Naive thymus-derived CD4-positive, alpha-beta T cell (primary cell): ENCODE results near the gene ANO6. TPM values are rescaled to one million over a fixed set of nuclear protein-coding genes. Genes with fewer than 3 reads are reported as not detected.
A peak's percentile ranks its signal among the peaks of the same experiment; 100 is the strongest.
"Not testable (repeated sequence)": the region's sequence is repeated elsewhere in the genome, so short reads cannot be mapped to it uniquely, and the experiment has no call there.

Source experiments
- ATAC-seq: fragments of 150-1000 bp; cut with Tn5 transposase; 2 replicates; pipeline ENCODE4 v1.10.0; 2021; ENCODE audit warnings: mild to moderate bottlenecking, moderate library complexity
- CTCF ChIA-PET: fragments of 350-600 bp; sonication (Branson Sonifier 250); formaldehyde crosslinking; loops from one replicate; lab custom pipeline; 2021; ENCODE audit warnings: antibody characterized with exemption; lab: Charles Lee
- POLR2A ChIA-PET: fragments of 350-600 bp; sonication (Branson Sonifier 250); formaldehyde crosslinking; loops from one replicate; lab custom pipeline; 2021; ENCODE audit warnings: antibody characterized with exemption, inconsistent platforms; lab: Charles Lee
- DNase-seq, 9 donors: peaks; one replicate each; pipeline versions ENCODE4 v3.0.0 to v3.0.0-alpha.2; 2020 to 2022; ENCODE audit warnings: mixed read lengths in 1 of 9
- H3K27ac ChIP-seq: one replicate; pipeline ENCODE4 v1.7.0; 2013; ENCODE audit warnings: mild to moderate bottlenecking, low read depth, low read length, moderate library complexity
- H3K27me3 ChIP-seq, 2 donors: one replicate each; pipeline ENCODE4 v1.7.0; 2013; ENCODE audit warnings: low read length in 2 of 2, mild to moderate bottlenecking in 2 of 2, moderate library complexity in 2 of 2; ENCODE audit not compliant: control insufficient read depth in 2 of 2, insufficient read depth in 2 of 2
- H3K36me3 ChIP-seq, 3 experiments: 1 replicate in 2 of 3; 2 replicates in 1 of 3; pipeline ENCODE4 v1.7.0; 2013; ENCODE audit warnings: low read length in 3 of 3, mild to moderate bottlenecking in 3 of 3, moderate library complexity in 1 of 3; ENCODE audit not compliant: insufficient read depth in 3 of 3, control insufficient read depth in 2 of 3
- H3K4me1 ChIP-seq, 2 donors: one replicate each; pipeline ENCODE4 v1.7.0; 2013; ENCODE audit warnings: low read length in 2 of 2, mild to moderate bottlenecking in 2 of 2, moderate library complexity in 1 of 2; ENCODE audit not compliant: control insufficient read depth in 2 of 2, insufficient read depth in 2 of 2
- H3K4me3 ChIP-seq: 2 replicates; pipeline ENCODE4 v1.7.0; 2013; ENCODE audit warnings: mild to moderate bottlenecking, low read length
- H3K9me3 ChIP-seq, 3 experiments: 1 replicate in 2 of 3; 2 replicates in 1 of 3; pipeline ENCODE4 v1.7.0; 2013; ENCODE audit warnings: low read length in 3 of 3; ENCODE audit not compliant: control insufficient read depth in 2 of 3
- H3K27ac Mint-ChIP-seq, 9 donors: one replicate each; pipeline ENCODE4 v1.8.0; 2020 to 2022; ENCODE audit warnings: mixed read lengths in 9 of 9, mild to moderate bottlenecking in 8 of 9, moderate library complexity in 5 of 9, inconsistent platforms in 2 of 9
- H3K27me3 Mint-ChIP-seq, 5 donors: one replicate each; pipeline ENCODE4 v1.8.0; 2021 to 2022; ENCODE audit warnings: mixed read lengths in 5 of 5, mild to moderate bottlenecking in 1 of 5
- H3K36me3 Mint-ChIP-seq, 5 donors: one replicate each; pipeline ENCODE4 v1.8.0; 2020 to 2022; ENCODE audit warnings: mixed read lengths in 5 of 5, mild to moderate bottlenecking in 3 of 5, inconsistent platforms in 1 of 5
- H3K4me1 Mint-ChIP-seq, 7 donors: one replicate each; pipeline ENCODE4 v1.8.0; 2020 to 2022; ENCODE audit warnings: mixed read lengths in 7 of 7, mild to moderate bottlenecking in 3 of 7, inconsistent platforms in 1 of 7
- H3K4me3 Mint-ChIP-seq, 10 donors: one replicate each; pipeline ENCODE4 v1.8.0; 2020 to 2022; ENCODE audit warnings: mild to moderate bottlenecking in 10 of 10, mixed read lengths in 10 of 10, moderate library complexity in 6 of 10, inconsistent platforms in 2 of 10
- H3K9me3 Mint-ChIP-seq, 11 donors: one replicate each; pipeline ENCODE4 v1.8.0; 2020 to 2022; ENCODE audit warnings: mixed read lengths in 11 of 11, mild to moderate bottlenecking in 4 of 11, inconsistent platforms in 1 of 11, moderate library complexity in 1 of 11
- intact Hi-C, 2 donors: fragments of 100-400 bp; cut with micrococcal nuclease; formaldehyde crosslinking; loops; one replicate each; pipeline ENCODE4 v1.15.1; 2023
- polyA plus RNA-seq, 2 donors: library from polyadenylated mRNA; unstranded; fragments of 300-500 nt; fragmentation: Illumina TruSeq; gene quantifications; one replicate each; pipeline ENCODE4 v1.2.3, GENCODE V29; 2021
- total RNA-seq, 6 experiments: library from RNA in 5 of 6; stranded (reverse) in 5 of 6; gene quantifications; 1 replicate in 5 of 6; 2 replicates in 1 of 6; pipeline ENCODE4 v1.2.3 and lab custom pipeline; 2021 to 2026

Gene ANO6
- total and polyA plus RNA-seq, 7 experiments from 2014 or later, result 15.1 to 29.7 (median 23.7) TPM

DNA sequence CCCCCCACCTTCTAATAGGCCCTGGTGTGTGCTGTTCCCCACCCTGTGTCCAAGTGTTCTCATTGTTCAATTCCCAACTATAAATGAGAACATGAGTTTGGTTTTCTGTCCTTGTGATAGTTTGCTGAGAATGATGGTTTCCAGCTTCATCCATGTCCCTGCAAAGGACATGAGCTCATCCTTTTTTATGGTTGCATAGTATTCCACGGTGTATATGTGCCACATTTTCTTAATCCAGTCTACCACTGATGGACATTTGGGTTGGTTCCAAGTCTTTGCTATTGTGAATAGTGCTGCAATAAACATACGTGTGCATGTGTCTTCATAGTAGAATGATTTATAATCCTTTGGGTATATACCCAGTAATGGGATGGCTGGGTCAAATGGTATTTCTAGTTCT, 20.5 kb downstream of the ANO6 start:
- CTCF ChIA-PET, H3K36me3 ChIP-seq, H3K4me1 ChIP-seq, H3K9me3 ChIP-seq, H3K4me3 Mint-ChIP-seq, H3K27ac ChIP-seq, H3K27me3 ChIP-seq, ATAC-seq, H3K9me3 Mint-ChIP-seq, H3K27me3 Mint-ChIP-seq, H3K4me3 ChIP-seq, H3K27ac Mint-ChIP-seq, intact Hi-C loops, DNase-seq: not testable (repeated sequence)
- peaks cover 30 to 78% (median 60%) of the 10 kb centered on the region in 7 donors for H3K4me1 Mint-ChIP-seq
- POLR2A ChIA-PET, result interaction anchor here (0.7 kb wide), 1 partner anchor 10 kb away, joined by 4 read pairs; no protein-coding TSS in a partner anchor
- H3K36me3 Mint-ChIP-seq, result peaks cover 5 to 38% (median 17%) of the 10 kb centered on the region in 5 donors

DNA sequence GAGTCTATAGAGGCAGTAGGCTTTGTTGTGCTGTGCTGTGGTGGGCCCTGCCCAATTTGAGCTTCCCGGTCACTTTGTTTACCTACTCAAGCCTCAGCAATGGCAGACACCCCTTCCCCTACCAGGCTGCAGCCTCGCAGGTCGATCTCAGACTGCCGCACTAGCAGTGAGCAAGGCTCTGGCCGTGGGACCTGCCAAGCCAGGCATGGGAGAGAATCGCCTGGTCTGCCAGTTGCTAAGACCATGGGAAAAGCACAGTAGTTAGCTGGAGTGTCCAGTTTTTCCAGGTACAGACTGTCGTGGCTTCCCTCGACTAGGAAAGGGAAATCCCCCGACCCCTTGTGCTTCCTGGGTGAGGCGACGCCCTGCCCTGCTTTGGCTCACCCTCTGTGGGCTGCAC, 26.3 kb downstream of the ANO6 start:
- Mint-ChIP-seq H3K27ac (no peak overlapping the region), H3K36me3 (peaks cover 5 to 36% (median 15%) of the 10 kb centered on the region in 5 donors), H3K27me3 (no peaks in the 10 kb centered on the region), H3K4me1 (peaks cover 19 to 62% (median 36%) of the 10 kb centered on the region in 7 donors), H3K4me3 (no peak overlapping the region), H3K9me3 (peaks cover 0 to 5% (median 0%) of the 10 kb centered on the region in 11 donors)
- Histone ChIP-seq H3K4me3 (no peak overlapping the region), H3K9me3 (no peaks in the 10 kb centered on the region), H3K27ac (no peak overlapping the region), H3K27me3 (no peaks in the 10 kb centered on the region), H3K36me3 (no peaks in the 10 kb centered on the region), H3K4me1 (no peaks in the 10 kb centered on the region)
- ChIA-PET CTCF (no interaction called here), POLR2A (no interaction called here)
- DNase-seq (no peak), ATAC-seq (no peak)
- intact Hi-C loops, result no loop called here

DNA sequence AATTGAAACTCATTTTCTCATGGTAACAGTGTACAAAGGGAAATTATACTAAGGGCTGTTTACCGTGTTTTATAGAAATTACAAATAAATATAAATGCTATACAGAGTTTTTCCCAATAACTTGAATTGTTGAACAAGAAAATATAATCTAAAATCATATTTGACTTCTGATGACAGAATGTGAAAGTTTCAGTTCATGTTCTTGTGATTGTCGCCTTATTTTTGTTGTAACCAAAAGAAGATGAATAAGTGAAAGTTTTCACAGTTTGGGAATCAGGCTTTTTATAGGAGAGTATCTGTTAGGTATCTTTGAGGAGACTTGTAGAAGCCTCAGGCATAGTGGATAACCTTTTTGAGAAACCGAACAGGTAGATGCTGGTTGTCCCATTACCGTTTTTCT, 28.1 kb downstream of the ANO6 start:
- ChIA-PET CTCF (no interaction called here), POLR2A (no interaction called here)
- Mint-ChIP-seq H3K4me1 (peaks cover 16 to 59% (median 33%) of the 10 kb centered on the region in 7 donors), H3K27me3 (no peaks in the 10 kb centered on the region), H3K27ac (no peak overlapping the region), H3K9me3 (peaks cover 0 to 5% (median 0%) of the 10 kb centered on the region in 11 donors), H3K4me3 (peak overlapping the region in 1 of 10 donors; percentile 16), H3K36me3 (peaks cover 5 to 41% (median 16%) of the 10 kb centered on the region in 5 donors)
- Histone ChIP-seq H3K4me1 (no peaks in the 10 kb centered on the region), H3K27ac (no peak overlapping the region), H3K9me3 (no peaks in the 10 kb centered on the region), H3K27me3 (no peaks in the 10 kb centered on the region), H3K4me3 (no peak overlapping the region), H3K36me3 (no peaks in the 10 kb centered on the region)
- intact Hi-C loops, result no loop called here
- ATAC-seq (no peak), DNase-seq (no peak)

DNA sequence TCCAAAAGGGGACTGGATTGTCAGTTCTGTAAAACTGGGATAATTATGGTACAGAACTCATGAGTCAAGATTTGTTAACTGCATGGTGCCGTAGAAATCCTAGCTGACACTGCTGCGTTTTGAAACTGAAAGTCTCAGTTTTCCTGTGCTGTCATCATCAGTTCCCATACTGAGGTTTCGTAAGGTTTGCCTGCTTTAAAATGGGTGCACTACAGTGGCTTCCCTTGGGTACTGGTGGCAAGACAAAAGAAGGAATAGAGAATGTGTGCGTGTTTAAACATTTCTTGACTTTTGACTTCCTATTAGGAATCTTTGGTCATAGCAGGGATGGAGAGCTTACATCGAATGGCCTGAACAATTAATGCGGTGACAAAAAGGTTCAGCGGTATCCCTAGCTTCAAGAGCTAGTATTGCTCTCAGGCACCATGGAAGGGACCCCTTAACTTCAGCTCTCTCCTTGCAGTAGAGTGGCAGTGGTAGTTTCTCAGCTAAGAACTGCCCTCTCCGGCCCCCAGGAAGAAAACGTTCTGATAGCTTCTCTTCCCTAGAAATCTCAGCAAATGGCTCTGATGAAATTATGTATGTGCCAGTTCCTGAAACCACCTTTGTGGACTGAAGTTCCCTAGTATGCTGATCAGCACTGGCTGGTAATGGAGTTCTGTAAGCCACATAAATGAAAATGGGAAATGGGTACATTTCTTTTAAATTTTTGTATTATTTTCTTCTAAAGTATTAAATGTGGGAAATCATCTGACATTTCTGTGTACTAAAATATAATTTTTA, 28.9 kb downstream of the ANO6 start:
- Histone ChIP-seq H3K27ac (no peak overlapping the region), H3K9me3 (no peaks in the 10 kb centered on the region), H3K4me3 (no peak overlapping the region), H3K4me1 (no peaks in the 10 kb centered on the region), H3K36me3 (no peaks in the 10 kb centered on the region), H3K27me3 (no peaks in the 10 kb centered on the region)
- Mint-ChIP-seq H3K4me3 (peak overlapping the region in 1 of 10 donors; percentile 50), H3K27me3 (no peaks in the 10 kb centered on the region), H3K36me3 (peaks cover 5 to 39% (median 21%) of the 10 kb centered on the region in 5 donors), H3K27ac (no peak overlapping the region), H3K9me3 (peaks cover 0 to 1% (median 0%) of the 10 kb centered on the region in 11 donors), H3K4me1 (peaks cover 8 to 54% (median 32%) of the 10 kb centered on the region in 7 donors)
- DNase-seq (no peak), ATAC-seq (peak; percentile 76)
- CTCF ChIA-PET, result no interaction called here
- POLR2A ChIA-PET, result no interaction called here
- intact Hi-C loops, result no loop called here

DNA sequence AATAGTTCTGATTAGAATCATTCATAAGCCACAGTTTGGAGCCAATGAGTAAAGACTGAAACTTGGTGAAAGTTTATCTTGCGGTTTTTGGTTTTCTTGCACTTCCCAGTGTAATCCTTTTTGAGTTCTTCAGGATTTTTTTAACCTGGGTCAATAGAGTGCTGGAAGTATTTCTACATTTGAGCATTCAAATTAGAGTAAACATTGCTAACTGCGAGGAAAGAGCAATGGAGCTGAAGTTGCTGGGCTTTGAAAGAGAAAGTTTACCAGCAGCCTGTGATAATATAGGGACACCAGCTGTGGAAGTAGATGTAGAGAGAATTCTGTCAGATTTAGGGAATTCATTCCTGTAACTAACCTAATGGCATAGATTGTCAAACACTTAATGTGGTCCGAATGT, 30.3 kb downstream of the ANO6 start:
- Histone ChIP-seq H3K4me1 (no peaks in the 10 kb centered on the region), H3K4me3 (no peak overlapping the region), H3K27me3 (no peaks in the 10 kb centered on the region), H3K27ac (no peak overlapping the region), H3K36me3 (no peaks in the 10 kb centered on the region), H3K9me3 (no peaks in the 10 kb centered on the region)
- no peaks in the 10 kb centered on the region for H3K27me3 Mint-ChIP-seq
- DNase-seq, result no peak
- peaks cover 1 to 31% (median 16%) of the 10 kb centered on the region in 5 donors for H3K36me3 Mint-ChIP-seq
- intact Hi-C loops, result no loop called here
- ChIA-PET CTCF (interaction anchor here (0.7 kb wide), 1 partner anchor 304 kb away, joined by 3 read pairs; no protein-coding TSS in a partner anchor), POLR2A (no interaction called here)
- no peak overlapping the region for H3K27ac Mint-ChIP-seq
- peaks cover 0 to 41% (median 19%) of the 10 kb centered on the region in 7 donors for H3K4me1 Mint-ChIP-seq
- ATAC-seq, result no peak
- H3K4me3 Mint-ChIP-seq, result no peak overlapping the region
- peaks cover 0 to 1% (median 0%) of the 10 kb centered on the region in 11 donors for H3K9me3 Mint-ChIP-seq

DNA sequence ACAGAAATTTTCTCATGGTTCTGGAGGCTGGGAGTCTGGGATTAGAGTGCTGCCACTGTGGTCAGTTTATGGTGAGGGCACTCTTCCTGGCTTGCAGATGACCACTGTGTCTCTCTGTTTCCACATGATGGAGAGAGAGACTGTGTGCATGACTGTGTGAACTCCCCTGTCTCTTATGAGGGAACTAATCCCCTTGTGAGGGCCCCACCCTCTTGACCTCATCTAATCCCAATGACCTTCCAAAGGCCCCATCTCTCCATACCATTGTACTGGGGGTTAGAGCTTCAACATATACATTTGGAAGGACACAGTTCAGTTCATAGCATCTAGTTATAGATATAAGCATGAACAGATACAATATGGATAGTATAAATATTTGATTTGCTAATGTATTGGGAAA, 31.7 kb downstream of the ANO6 start:
- ChIA-PET POLR2A (no interaction called here), CTCF (no interaction called here)

More for the DNA sequence above, 31.7 kb downstream of the ANO6 start:
- H3K4me3 ChIP-seq, result no peak overlapping the region
- no peak overlapping the region for H3K27ac ChIP-seq
- H3K27me3 Mint-ChIP-seq, result no peaks in the 10 kb centered on the region
- H3K27ac Mint-ChIP-seq, result no peak overlapping the region
- DNase-seq (no peak), ATAC-seq (no peak)
- H3K4me1 ChIP-seq, result no peaks in the 10 kb centered on the region
- H3K9me3 ChIP-seq, result no peaks in the 10 kb centered on the region
- H3K4me3 Mint-ChIP-seq, result no peak overlapping the region
- H3K9me3 Mint-ChIP-seq, result peaks cover 0 to 1% (median 0%) of the 10 kb centered on the region in 11 donors
- no peaks in the 10 kb centered on the region for H3K27me3 ChIP-seq
- H3K4me1 Mint-ChIP-seq, result peaks cover 0 to 30% (median 18%) of the 10 kb centered on the region in 7 donors
- intact Hi-C loops, result no loop called here
- no peaks in the 10 kb centered on the region for H3K36me3 ChIP-seq
- peaks cover 0 to 28% (median 14%) of the 10 kb centered on the region in 5 donors for H3K36me3 Mint-ChIP-seq
